OCI-LY3 (cell line): ENCODE measurements around the gene PHYKPL.
A peak's percentile ranks its signal among the peaks of the same experiment; 100 is the strongest.

ENCODE experiments used
- H2AFZ ChIP-seq: fragments of 200-600, 300-600 bp; shearing (Covaris generic); 2 replicates; pipeline ENCODE4 v1.6.0; 2014; ENCODE audit warnings: antibody characterized with exemption, low read depth, low read length
- H3K27ac ChIP-seq: fragments of 200-600, 300-600 bp; sonication (generic); 2 replicates; pipeline ENCODE4 v1.5.1; 2014; ENCODE audit warnings: mild to moderate bottlenecking, low read length, moderate library complexity, mixed read lengths
- H3K27me3 ChIP-seq: fragments of 200-600, 300-600 bp; sonication (generic); 2 replicates; pipeline ENCODE4 v1.6.1; 2014; ENCODE audit warnings: low read depth, low read length, mixed read lengths
- H3K36me3 ChIP-seq: fragments of 200-600, 300-600 bp; sonication (generic); replicated peaks from 2 replicates; pipeline ENCODE3; 2014; ENCODE audit warnings: low read depth, low read length, mixed read lengths
- H3K4me1 ChIP-seq: fragments of 300-600, 200-600 bp; sonication (generic); 2 replicates; pipeline ENCODE4 v1.6.1; 2014; ENCODE audit warnings: low read length, mixed read lengths
- H3K4me2 ChIP-seq: fragments of 200-600, 300-600 bp; sonication (generic); 2 replicates; pipeline ENCODE4 v1.6.1; 2014; ENCODE audit warnings: low read length, mixed read lengths
- H3K4me3 ChIP-seq: fragments of 300-600, 200-600 bp; sonication (generic); 2 replicates; pipeline ENCODE4 v1.5.1; 2014; ENCODE audit warnings: antibody characterized with exemption, mild to moderate bottlenecking, low read length, moderate library complexity
- H3K79me2 ChIP-seq: fragments of 300-600, 200-600 bp; shearing (Covaris generic); 2 replicates; pipeline ENCODE4 v1.6.1; 2014; ENCODE audit warnings: mild to moderate bottlenecking, low read length, mixed read lengths
- H3K9ac ChIP-seq: fragments of 300-600, 200-600 bp; shearing (Covaris generic); 2 replicates; pipeline ENCODE4 v1.6.0; 2014; ENCODE audit warnings: mild to moderate bottlenecking, low read length, moderate library complexity
- H3K9me3 ChIP-seq: fragments of 200-600, 300-600 bp; shearing (Covaris generic); 2 replicates; pipeline ENCODE4 v1.6.1; 2014; ENCODE audit warnings: low read length, mixed read lengths; ENCODE audit not compliant: insufficient read depth
- H4K20me1 ChIP-seq: fragments of 200-600, 300-600 bp; sonication (generic); 2 replicates; pipeline ENCODE4 v1.6.1; 2016; ENCODE audit warnings: low read length, mixed read lengths; ENCODE audit not compliant: insufficient read depth
- CTCF ChIP-seq: fragments of 200-600, 300-600 bp; sonication (generic); IDR thresholded peaks from 2 replicates; pipeline ENCODE4 v1.5.1; 2014; ENCODE audit warnings: antibody characterized with exemption, low read length, low read depth
- EZH2phosphoT487 ChIP-seq: fragments of 200-600 bp; shearing (Covaris generic); IDR thresholded peaks from 2 replicates; pipeline ENCODE4 v1.6.1; 2018; ENCODE audit warnings: antibody characterized with exemption, mixed run types, low read depth

PHYKPL gene

DNA sequence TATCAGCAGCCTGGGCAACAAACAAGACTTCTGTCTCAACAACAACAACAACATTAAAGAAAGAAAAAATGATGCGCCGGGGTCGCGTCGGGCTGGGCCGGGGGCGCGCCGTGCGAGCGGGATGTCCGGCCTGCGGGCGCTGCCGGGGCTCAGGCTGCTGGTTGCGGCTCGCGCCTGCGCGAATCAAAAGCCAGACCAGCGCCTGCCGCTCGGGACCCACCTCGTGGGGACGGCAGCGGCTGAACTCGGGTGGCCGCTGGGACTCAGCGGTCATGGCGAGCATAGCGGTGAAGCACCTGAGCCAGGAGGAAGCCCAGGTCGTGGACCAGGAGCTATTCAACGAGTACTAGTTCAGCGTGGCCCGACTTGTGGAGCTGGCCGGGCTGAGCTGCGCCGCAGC is 67.0 kb downstream of the PHYKPL start:
- Histone ChIP-seq H3K27me3 (peaks cover 7% of the 10 kb centered on the region; the same call in 1 of the 2 replicates), H3K36me3 (no peaks in the 10 kb centered on the region), H3K79me2 (no peaks in the 10 kb centered on the region), H2AFZ (no peak overlapping the region), H3K4me1 (peaks cover 13% of the 10 kb centered on the region), H3K4me3 (no peak overlapping the region), H3K9ac (no peak overlapping the region), H3K4me2 (no peak overlapping the region), H3K27ac (no peak overlapping the region), H4K20me1 (no peaks in the 10 kb centered on the region), H3K9me3 (no peaks in the 10 kb centered on the region)
- TF ChIP-seq CTCF (no peak), EZH2phosphoT487 (no peak)

DNA sequence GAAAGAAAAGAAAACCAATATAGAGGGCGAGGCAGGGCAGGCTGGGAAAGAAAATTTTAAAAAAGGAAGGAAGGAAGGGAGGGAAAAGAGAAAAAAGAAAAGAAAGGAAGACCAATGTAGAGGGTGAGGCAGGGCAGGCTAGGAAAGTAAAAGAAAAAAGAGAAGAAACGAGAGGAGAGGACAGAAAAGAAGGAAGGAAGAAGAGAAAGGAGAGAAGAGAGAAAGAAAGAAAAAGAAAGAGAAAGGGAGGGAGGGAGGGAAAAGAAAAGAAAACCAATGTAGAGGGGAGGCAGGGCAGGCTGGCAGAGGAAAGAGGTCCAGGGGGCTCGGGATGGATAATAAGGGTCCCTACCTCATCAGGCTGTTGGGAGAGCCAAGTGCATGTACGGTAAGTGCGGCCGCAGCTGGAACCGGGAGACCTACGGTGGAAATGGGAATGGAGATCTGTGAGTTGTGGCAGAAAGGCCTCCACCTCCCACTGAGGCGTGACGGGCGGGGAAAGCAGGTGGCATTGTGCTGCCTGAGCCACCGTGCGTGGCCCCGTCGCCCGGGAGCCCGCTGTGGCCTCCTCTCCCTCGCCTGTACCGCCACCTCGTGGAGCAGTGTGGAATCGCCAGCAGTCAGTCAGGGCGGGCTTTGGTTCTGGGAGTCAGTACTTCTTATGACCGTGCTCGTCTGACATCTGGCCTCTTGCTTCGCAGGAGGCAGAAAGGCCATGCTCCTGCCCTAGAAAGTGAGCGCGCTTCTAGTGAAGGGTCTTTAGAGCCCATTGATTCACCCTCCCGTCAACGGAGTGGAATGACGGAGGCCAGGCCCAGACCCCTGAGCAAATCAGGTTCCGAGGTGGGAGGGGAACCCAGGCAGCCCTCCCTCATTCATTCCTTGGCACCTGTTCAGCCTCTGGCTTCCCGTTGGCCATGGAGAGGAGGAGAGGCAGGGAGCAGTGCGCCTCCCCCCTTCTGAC is 68.5 kb downstream of the PHYKPL start:
- TF ChIP-seq EZH2phosphoT487 = no peak
- TF ChIP-seq CTCF = peak; percentile 90

GRCh38 chr5:178162481-178162880 is 70.1 kb downstream of the PHYKPL start:
- Histone ChIP-seq H3K27me3 (peaks cover 7% of the 10 kb centered on the region; the same call in 1 of the 2 replicates), H3K4me3 (no peak overlapping the region), H3K4me1 (peaks cover 16% of the 10 kb centered on the region), H3K9ac (no peak overlapping the region), H3K27ac (no peak overlapping the region), H3K36me3 (no peaks in the 10 kb centered on the region), H2AFZ (no peak overlapping the region), H4K20me1 (no peaks in the 10 kb centered on the region), H3K79me2 (no peaks in the 10 kb centered on the region), H3K4me2 (no peak overlapping the region), H3K9me3 (no peaks in the 10 kb centered on the region)
- TF ChIP-seq EZH2phosphoT487 (no peak), CTCF (no peak)

More for the DNA sequence above, 68.5 kb downstream of the PHYKPL start:
- Histone ChIP-seq H3K9me3 (no peaks in the 10 kb centered on the region), H3K27ac (no peak overlapping the region), H3K4me2 (peak overlapping the region; percentile 92), H2AFZ (peak overlapping the region; percentile 97), H3K4me3 (peak overlapping the region; percentile 78), H3K4me1 (peaks cover 19% of the 10 kb centered on the region), H3K27me3 (peaks cover 7% of the 10 kb centered on the region; the same call in 1 of the 2 replicates), H3K36me3 (no peaks in the 10 kb centered on the region), H3K9ac (peak overlapping the region; percentile 59), H3K79me2 (no peaks in the 10 kb centered on the region), H4K20me1 (no peaks in the 10 kb centered on the region)

DNA sequence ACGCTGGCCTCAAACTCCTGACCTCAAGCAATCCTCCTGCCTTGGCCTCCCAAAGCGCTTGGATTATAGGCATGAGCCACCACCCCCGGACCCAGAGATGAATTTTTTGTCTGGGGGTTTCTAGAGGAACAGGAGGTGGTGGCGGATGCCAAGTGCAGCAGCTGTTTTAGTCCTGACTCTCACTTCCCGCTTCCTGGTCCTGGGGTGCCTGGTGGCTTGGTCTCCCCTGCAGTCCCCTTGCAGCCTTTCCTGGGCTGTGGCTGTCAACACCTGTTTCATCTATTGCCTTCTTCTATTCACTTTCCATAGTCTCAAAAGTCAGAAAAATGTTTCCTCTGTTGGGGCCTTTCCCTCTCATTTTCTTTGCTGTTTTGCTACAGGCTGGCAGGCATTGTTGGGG is 72.4 kb downstream of the PHYKPL start:
- no peaks in the 10 kb centered on the region for H4K20me1 ChIP-seq
- H3K9me3 ChIP-seq = no peaks in the 10 kb centered on the region
- H3K9ac ChIP-seq = no peak overlapping the region
- H3K4me1 ChIP-seq = peaks cover 16% of the 10 kb centered on the region
- TF ChIP-seq EZH2phosphoT487 (no peak), CTCF (no peak)
- peaks cover 7% of the 10 kb centered on the region; the same call in 1 of the 2 replicates for H3K27me3 ChIP-seq
- no peak overlapping the region for H3K27ac ChIP-seq
- H3K79me2 ChIP-seq = no peaks in the 10 kb centered on the region
- H2AFZ ChIP-seq = no peak overlapping the region
- no peak overlapping the region for H3K4me3 ChIP-seq
- H3K36me3 ChIP-seq = no peaks in the 10 kb centered on the region
- H3K4me2 ChIP-seq = no peak overlapping the region
